HuH-7 (cell line): Measurements from ENCODE around the gene NCKAP5.

ENCODE experiments used
- DNase-seq: peaks from one replicate; pipeline ENCODE4 v3.0.0; 2011; ENCODE audit warnings: low spot score

Gene NCKAP5

GRCh38 chr2:132798341-132798740 is 769.9 kb downstream of the NCKAP5 start:
- no peak for DNase-seq

- no peak for DNase-seq
Measured at GRCh38 chr2:132797556-132797955, 770.7 kb downstream of the NCKAP5 start.

DNA sequence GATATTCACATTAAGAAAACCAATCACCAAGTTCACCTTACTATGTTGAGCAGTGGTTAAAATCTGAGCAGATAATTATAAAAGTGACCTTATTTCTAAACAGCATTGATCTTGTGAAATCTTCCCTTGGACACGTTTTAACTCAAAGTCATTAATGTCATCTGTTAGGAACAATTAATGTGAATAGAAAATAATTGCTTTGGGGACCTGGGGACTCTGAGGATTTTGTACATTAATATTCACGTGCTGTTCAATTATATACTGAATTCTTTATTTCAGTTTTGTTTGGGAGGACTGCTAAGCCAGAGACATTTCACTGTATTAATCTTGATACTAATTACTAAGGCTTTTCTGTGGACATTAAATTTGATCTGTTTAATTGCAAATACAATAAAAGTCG is 771.2 kb downstream of the NCKAP5 start:
- no peak for DNase-seq

- no peak for DNase-seq
Measured at GRCh38 chr2:132795220-132795619, 773.0 kb downstream of the NCKAP5 start.

DNA sequence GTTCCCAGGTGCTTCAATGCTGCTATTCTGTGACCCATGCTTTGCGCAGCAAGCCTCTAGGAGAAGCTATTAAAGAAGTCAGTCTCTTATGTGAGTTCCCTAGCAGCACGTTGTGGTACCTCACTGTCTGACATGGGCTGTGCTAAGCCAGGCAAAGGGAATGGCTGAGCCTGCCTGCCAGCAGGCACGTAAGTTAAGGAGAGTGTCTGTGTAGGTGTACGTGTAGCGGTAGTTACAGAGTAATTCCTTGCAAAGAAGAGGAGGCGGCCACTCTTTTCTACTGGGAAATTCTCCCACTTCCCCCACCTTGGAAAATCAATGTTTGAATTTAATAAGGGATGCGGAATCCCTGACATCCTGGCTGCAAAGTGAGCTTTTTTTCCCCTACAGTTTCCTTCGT is 774.7 kb downstream of the NCKAP5 start:
- no peak for DNase-seq

DNA sequence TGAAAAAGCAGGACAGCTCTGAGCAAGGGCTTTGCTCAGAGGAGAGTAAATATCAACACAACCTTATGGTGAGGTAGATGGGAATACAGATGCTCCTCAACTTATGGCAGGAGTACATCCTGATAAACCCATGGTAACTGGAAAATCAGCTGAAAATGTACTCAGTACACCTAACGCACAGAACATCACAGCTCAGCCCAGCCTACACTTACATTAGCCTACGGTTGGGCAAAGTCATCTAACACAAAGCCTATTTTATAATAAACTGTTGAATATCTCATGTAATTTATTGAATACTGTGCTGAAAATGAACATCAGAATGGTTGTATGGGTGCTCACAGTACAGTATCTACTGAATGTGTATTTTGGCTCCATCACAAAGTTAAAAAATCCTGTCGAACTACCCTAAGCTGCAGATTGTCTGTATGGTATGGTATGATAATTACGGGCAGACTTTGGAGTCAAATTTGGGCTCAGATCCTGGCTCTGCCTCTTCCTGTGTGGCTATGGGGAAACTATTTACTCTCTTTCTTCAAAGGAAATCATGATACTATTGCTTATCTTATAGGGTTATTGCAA is 778.0 kb downstream of the NCKAP5 start:
- DNase-seq = no peak

- no peak for DNase-seq
Measured at GRCh38 chr2:132789066-132789465, 779.2 kb downstream of the NCKAP5 start.

- no peak for DNase-seq
Measured at GRCh38 chr2:132788310-132788838, 779.9 kb downstream of the NCKAP5 start.

GRCh38 chr2:132783883-132784282 is 784.4 kb downstream of the NCKAP5 start:
- no peak for DNase-seq

- no peak for DNase-seq
Measured at GRCh38 chr2:132782176-132782783, 786.0 kb downstream of the NCKAP5 start.

DNA sequence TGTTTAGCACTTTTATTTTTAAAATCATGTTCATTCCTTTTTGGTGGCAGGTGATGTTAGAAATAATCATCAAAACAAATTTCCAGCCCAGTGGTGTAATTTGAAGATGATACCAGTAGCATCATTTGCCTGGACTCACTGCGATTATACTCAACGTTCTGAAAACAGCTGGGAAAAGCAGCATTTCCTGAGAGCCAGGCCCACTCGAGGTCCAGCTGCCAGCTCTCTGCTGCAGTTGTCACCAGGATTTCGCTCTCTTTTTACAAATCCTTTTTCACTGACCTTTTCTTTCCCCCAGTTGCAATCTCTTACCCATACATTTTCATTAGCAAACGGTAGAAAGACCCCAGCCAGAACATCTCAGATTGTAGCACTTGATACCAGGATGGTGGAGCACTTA is 787.6 kb downstream of the NCKAP5 start:
- no peak for DNase-seq

DNA sequence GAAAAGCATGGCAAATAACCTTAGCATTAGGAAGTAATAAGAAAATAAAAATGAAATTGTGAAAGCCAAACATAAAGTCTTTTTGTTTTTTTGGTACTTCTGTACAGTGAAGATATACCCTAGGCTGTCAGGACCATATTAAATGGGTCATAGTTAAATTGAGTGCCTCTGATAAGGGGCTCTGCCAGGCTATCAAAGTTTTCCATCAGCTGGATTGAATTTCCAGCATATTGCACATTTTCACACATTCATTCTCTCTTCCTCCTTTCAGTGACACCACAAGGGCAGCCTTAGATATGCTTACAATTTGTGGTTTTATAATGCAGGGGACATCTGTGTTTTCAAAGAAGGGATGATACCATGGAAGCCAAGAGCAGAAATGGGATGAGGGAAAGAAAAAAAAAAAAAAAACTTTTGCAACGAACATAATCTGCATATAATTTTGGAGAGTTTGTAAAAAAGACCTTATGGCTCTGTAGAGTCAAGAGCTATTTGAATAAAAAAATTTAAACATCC is 789.0 kb downstream of the NCKAP5 start:
- DNase-seq = no peak

- DNase-seq = no peak
Measured at GRCh38 chr2:132776287-132776686, 792.0 kb downstream of the NCKAP5 start.

DNA sequence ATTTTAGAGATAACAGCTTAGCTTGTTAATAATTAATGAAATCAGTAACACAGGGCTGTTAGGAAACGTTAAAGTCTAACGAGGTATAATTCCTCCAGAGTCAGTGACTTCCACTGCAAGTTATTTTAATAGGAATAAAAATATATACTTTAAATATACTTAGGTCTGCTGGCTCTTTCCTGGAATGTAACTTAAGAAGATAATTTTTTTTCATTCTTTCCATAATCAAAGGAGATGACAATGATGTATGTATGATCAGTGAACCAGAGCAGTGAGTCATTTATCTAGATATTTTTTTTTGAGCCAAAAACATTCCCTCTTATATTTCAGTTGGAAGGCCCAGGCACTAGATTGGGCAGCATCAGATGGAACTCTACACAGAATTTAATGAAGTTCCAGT is 794.1 kb downstream of the NCKAP5 start:
- DNase-seq = no peak

GRCh38 chr2:132773331-132773730 is 794.9 kb downstream of the NCKAP5 start:
- no peak for DNase-seq

- no peak for DNase-seq
Measured at GRCh38 chr2:132772340-132772739, 795.9 kb downstream of the NCKAP5 start.

DNA sequence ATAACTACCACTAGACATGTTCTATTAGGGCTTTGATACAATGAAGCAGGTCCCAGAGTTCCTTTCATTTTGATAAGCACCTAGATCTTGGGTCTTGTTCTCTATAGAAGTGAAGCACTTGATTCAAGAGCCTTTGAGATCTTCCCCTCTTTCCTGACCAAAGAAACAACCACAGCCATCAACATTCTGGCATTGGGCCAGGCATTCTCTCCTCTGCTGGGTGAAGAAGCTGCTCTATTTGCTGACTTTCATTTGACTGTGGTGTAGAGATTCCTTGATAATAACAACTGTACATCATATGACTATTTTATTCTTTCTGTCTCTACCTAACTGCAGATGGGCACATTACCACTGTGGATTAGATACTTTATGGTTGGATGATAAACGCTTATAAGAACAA is 801.7 kb downstream of the NCKAP5 start:
- DNase-seq = no peak

DNA sequence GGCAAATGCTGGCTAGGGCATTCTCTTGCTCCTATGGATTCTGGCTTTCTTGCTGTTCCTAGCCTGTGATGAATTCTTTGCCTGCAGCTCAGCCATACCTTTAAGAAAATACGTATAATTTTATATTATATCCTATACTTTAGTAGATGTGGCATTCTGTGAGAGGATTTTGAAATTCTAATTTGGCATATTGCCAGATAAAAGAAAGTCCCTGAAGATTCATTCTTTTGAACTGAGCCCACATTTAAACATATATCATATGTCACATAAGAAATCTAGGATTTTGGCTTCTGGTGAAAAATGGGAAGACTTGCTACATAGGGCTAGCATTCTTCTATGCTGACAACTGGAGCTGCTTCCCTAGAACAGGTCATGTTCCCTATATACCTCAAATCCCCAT is 806.8 kb downstream of the NCKAP5 start:
- DNase-seq = no peak

DNA sequence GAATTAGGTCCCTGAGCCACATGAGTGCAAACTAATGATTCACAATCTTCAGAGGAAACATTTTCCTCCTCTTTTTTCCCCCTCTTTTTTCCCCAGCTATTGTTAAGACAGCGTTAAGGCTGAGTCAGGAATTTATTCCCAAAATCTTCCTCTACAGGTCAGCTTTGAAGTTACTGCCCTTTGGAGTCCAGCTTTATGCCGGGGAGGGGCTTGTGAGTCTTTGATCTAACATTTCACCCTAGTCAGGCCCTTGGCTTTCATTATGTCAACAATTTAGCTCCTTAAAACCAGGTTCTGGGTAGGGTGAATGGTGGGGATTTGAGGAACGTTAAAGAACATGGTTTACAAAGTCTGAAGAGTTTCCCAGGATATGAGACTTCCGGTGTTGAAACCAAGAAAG is 807.3 kb downstream of the NCKAP5 start:
- DNase-seq = no peak

GRCh38 chr2:132760405-132760804 is 807.9 kb downstream of the NCKAP5 start:
- no peak for DNase-seq

DNA sequence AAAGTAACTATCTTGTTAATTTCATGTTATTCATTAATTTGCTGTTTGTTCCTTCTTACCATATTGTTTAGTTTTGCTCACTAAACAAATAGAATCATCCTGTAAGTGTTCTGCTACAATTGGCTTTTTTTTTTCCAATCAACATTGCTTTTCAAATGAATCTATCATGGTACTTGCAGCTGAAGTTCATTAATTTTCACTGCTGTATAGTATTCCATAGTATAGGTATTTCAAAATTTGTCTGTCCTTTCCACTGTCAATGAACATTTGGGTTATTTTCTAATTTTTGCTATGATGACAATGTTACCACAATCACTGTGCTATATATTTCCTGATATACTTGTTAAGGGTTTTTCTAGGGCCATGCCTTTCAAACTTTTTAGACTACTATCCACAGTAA is 809.3 kb downstream of the NCKAP5 start:
- DNase-seq = no peak

- no peak for DNase-seq
Measured at GRCh38 chr2:132757676-132758075, 810.6 kb downstream of the NCKAP5 start.

- DNase-seq = no peak
Measured at GRCh38 chr2:132757002-132757589, 811.2 kb downstream of the NCKAP5 start.
